Stimulated activated CD8-positive, alpha-beta memory T cell treated with anti-CD3 and anti-CD28 coated beads, Interleukin-12 subunit alpha, Interleukin-12 subunit beta, amount 100 ng/mL, for 24 hours (primary cell): ENCODE data around the gene TP53I11.
A peak's percentile ranks its signal among the peaks of the same experiment; 100 is the strongest.

Source experiments
- DNase-seq: peaks from one replicate; pipeline ENCODE4 v3.0.0-alpha.2; 2020; ENCODE audit errors: extremely low read depth

Gene TP53I11

GRCh38 chr11:44950625-44951476 lies at the start of gene TP53I11:
Gene TP53I11, minus strand, starts transcription at chr11:44950883. Its CDS starts 12,548 bp downstream, at chr11:44938335.
- peak; percentile 25 for DNase-seq

DNA sequence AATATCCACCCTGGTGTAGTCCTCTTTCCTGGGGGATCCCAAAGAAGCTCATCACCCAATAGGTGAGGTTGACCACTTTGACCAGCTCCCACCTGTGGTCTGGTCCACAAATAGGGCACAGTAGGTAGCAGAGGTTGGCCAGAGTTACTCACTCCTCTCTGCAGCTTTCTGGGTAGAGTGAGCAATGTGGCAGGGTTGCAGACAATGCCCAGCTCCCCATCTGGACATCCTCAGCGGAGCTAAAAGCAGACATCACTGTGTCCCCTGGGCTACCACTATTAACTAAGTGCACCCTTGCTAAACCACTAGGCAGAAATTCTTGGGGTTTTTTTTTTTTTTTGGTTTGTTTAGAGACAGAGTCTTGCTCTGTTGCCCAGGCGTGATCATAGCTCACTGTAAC lies 48.4 kb upstream of the TP53I11 start:
- no peak for DNase-seq

DNA sequence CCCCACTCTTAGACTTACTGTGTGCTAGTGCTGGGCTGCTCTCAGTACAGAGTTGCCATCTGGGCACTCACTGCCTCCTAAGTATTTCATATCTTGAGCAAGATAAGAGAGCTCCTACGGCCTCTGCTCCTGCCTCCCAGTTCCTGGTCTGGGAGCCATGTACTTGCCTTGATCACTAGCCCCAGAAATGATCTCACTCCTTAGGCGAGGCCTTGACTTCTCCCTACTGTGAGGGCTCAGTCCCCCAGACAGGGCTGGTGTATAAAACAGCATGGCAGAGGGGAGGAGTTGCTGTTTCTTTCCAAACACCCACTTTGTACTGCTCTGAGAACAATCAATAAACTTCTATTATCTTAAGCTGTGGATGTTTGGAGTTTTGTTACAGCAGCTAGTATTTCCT lies 47.4 kb upstream of the TP53I11 start:
- DNase-seq, result no peak

GRCh38 chr11:44997566-44997965 lies 46.9 kb upstream of the TP53I11 start:
- DNase-seq, result no peak

GRCh38 chr11:44994753-44995152 lies 44.1 kb upstream of the TP53I11 start:
- no peak for DNase-seq

- no peak for DNase-seq
Measured at GRCh38 chr11:44993971-44994704, 43.5 kb upstream of the TP53I11 start.

GRCh38 chr11:44992774-44993173 lies 42.1 kb upstream of the TP53I11 start:
- no peak for DNase-seq

DNA sequence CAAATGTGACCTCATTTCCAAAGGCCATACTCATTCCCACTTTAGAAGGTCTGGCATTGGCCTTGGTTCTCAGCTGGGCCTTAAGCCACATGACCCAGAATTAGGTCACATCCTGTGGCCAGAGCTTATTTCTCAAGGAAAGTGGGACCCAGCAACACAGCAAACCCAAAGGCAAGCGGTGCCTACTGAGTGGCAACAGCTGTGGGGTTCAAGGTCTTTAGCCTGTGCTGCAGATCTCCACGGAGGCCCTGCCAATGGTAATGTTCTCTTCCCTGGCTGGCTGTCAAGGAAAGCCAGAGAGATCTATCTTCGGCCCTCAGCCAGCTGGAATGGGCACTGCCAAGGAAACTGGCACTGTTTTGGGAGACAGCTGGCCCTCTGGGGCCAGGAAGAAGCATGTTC lies 41.5 kb upstream of the TP53I11 start:
- DNase-seq, result no peak

GRCh38 chr11:44990665-44991064 lies 40.0 kb upstream of the TP53I11 start:
- DNase-seq, result no peak

GRCh38 chr11:44989831-44990566 lies 39.3 kb upstream of the TP53I11 start:
- DNase-seq, result no peak

GRCh38 chr11:44988981-44989635 lies 38.4 kb upstream of the TP53I11 start:
- DNase-seq, result no peak

- DNase-seq, result no peak
Measured at GRCh38 chr11:44988111-44988510, 37.4 kb upstream of the TP53I11 start.

DNA sequence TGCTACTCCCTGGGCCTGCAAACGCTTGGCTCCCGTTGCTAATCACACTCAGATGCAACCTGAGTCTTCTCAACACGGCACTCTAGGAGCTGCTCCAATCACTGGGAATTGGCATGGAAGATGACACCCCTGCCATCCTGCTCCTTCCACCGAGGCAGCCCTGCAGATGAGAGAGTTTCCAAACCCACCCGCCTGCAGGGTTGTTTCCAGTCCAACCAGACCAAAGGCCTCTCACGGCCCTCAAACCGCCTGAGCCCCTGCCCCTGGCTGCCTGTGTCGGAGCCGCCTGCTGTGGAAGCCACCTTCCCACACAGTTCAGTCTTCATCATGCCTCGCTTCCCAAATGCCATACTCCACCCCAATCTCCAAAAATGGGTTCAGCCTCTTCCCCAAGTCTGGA lies 36.8 kb upstream of the TP53I11 start:
- no peak for DNase-seq

DNA sequence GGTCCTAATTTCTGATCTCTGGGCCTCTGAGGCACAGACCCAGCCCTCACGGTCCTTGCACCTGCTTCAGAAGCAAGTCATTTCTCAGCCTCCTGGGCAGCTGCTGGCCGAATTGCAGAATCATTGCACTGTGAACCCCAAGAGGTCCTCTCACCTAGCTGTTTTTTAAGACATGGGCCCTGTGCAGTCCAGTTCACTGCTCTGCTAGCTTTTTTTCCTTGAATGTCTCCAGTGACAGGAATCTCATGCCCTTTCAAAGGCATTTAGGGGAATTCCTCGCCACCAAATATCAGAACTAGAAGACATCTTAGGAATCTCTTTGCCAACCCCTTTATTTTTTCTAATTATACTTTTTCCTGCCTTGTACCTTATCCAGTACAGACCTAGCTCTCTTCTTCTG lies 35.6 kb upstream of the TP53I11 start:
- DNase-seq, result no peak

- no peak for DNase-seq
Measured at GRCh38 chr11:44985721-44986120, 35.0 kb upstream of the TP53I11 start.

DNA sequence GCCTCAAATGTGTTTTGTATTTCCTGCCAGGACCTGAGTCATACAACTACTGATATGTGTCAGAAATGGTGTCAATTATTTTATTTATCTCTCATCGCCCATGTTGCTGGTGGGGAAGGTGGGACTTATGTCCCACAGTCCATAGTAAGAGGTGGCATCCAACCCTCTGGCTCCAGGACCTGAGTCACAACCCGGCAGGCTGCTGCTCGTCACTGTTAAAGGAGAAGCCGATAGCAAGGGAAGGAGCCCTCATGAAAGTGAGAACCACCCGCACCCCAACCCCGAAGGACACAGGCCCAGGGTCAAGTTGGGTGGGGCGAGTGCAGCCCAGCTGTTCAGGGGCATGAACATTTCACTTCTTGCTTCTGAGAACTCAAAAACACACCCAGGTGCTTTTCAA lies 33.1 kb upstream of the TP53I11 start:
- no peak for DNase-seq

GRCh38 chr11:44982496-44983062 lies 31.9 kb upstream of the TP53I11 start:
- DNase-seq, result no peak

DNA sequence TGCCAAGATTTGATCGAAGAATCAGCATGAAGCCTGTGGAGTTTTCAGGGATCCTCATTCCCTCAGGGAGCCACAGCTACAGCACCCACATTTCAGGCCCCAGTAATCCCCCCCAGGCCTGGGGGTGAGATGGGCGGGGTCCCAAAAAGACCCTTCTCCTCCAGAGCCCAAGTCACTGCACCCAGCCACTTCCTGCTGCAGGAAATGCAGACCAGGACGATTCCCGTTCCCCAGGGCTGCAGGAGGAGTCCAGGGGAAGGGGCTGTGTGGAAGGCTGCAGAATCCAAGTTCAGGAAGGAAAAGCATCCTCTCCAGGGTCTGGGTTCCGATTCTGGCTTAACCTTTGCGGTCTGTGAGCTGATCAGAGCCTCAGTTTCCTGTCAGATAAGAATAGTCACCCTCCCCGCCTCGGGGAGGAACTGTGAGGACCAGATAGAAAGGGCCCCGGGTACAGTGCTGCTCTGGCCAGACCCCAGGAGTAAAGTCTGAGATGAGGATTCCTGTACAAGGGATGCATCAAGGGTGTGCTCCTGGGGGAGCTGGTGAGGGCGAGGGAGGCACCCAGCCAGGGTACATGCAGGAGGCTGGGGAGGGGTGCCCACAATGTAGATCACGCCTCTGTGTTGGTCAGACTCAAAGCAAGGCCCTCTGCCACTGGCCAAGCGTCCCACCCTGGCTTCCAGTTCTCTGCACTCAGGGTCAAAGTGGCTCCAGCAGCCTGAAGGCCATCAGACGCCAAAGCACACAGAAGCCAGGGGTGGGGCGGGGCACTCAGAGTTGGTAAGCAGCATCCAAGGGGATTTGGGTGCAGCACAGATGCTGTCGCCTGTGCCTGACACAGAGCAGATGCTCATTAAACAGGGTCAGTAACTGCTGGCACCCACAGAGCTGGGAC lies 30.1 kb upstream of the TP53I11 start:
- no peak for DNase-seq

DNA sequence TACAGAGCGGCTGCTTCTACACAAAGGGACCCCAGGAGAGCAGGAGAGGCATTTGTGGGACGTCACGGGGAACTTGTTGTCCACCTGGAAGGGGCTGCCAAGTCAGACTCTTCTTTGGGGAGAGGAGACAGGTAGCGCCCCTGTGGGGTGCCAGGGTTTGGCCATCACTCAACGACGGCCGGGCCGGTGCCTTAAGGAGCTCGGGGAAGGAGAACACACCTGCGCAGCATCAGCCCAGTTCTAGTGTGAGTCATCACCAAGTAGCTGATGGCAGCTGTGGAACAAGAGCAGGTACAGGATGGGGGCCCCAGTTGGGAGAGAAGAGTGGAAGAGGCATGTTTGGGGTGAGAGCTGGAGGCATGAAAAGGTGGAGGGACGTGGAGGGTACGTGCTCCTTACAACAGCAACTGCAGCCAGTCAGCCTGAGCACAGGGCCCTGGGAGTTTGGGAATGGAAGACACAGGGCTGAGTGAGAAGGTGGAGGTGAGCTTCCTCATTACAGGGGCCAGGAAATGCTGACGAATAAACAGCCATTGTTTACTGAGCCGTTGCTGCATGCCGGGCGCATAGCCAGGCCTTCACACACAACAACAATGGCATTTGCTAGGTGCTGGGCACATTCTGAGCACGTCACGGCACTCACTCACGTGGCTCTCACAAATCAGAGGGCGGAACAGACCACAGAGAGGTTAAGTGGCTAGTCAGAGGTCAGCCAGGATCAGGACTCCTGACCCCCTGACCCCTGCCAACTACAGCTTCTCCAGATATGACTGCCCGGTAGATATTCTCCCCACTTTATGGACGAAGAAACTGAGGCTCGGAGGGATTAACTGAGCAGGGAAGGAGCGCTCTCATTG lies 29.1 kb upstream of the TP53I11 start:
- no peak for DNase-seq

- DNase-seq, result no peak
Measured at GRCh38 chr11:44978961-44979331, 28.3 kb upstream of the TP53I11 start.
